GM18502 (cell line): ENCODE measurements around the gene PLAAT4.
"Not testable (repeated sequence)": the region's sequence is repeated elsewhere in the genome, so short reads cannot be mapped to it uniquely, and the experiment has no call there.

Experiments used
- ATAC-seq: cut with Tn5 transposase; IDR thresholded peaks from one replicate; pipeline ENCODE4 v1.9.1; 2021; ENCODE audit warnings: mild to moderate bottlenecking; ENCODE audit not compliant: unreplicated experiment, poor library complexity

The PLAAT4 gene

GRCh38 chr11:63537293-63538101 is 889 bp downstream of the PLAAT4 start:
- ATAC-seq = no peak

GRCh38 chr11:63542506-63542905 is 5.9 kb downstream of the PLAAT4 start:
- not testable (repeated sequence) for ATAC-seq

- ATAC-seq = no peak
Measured at GRCh38 chr11:63543711-63544110, 7.1 kb downstream of the PLAAT4 start.

GRCh38 chr11:63547061-63547460 is 10.5 kb downstream of the PLAAT4 start:
- ATAC-seq = no peak

- ATAC-seq = no peak
Measured at GRCh38 chr11:63548178-63548577, 11.6 kb downstream of the PLAAT4 start.

DNA sequence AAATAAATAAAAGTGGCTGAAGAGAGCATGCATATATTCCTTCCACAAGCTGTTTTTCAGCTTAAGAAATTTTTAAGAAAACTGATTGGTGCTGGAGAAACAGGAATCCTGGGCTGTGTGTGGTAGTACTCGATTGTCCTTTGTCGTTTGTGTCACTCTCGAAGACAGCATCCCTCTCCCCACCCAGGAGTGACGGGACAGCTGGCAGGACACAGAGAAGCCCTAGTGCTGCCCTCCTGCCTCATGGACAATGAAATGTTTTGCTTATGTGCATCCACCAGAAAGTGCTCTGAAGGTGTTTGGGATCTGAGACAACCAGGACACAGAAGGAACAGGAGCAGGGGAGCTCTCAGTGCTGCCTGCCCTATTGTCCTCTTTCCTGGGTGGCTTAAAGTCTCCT is 12.8 kb downstream of the PLAAT4 start:
- no peak for ATAC-seq

DNA sequence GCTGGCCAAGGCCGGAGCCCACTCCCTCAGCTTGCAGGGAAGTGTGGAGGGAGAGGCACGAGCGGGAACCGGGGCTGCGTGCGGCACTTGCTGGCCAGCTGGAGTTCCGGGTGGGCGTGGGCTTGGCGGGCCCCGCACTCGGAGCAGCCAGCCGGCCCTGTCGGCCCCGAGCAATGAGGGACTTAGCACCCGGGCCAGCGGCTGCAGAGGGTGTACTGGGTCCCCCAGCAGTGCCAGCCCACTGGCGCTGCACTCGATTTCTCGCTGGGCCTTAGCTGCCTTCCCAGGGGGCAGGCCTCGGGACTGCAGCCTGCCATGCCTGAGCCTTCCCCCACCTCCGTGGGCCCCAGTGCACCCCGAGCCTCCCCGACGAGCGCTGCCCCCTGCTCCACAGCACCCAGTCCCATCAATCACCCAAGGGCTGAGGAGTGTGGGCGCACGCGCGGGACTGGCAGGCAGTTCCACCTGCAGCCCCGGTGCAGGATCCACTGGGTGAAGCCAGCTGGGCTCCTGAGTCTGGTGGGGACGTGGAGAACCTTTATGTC is 13.6 kb downstream of the PLAAT4 start:
- not testable (repeated sequence) for ATAC-seq

DNA sequence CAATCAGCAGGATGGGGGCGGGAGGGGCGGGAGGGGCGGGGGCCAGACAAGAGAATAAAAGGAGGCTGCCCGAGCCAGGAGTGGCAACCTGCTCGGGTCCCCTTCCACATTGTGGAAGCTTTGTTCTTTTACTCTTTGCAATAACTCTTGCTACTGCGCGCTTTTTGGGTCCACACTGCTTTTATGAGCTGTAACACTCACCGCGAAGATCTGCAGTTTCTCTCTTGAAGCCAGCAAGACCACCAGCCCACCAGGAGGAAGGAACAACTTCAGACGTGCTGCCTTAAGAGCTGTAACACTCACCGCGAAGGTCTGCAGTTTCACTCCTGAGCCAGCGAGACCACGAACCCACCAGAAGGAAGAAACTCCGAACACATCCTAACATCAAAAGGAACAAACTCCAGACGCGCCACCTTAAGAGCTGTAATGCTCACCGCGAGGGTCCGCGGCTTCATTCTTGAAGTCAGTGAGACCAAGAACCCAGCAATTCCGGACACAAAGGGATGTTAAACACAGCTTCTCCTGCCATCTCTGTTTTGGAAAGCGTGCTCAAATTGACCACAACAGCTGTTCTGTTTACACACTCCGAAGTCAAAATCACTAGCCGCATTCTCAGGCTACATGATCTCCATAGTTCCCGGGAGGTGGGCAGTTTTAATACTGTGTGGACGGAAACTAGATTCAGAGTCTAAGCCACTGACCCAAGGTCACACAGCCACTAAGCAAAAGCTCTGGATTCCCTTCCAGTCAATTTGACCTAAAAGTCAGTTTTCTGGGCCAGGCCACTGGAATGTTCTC is 14.7 kb downstream of the PLAAT4 start:
- no peak for ATAC-seq

GRCh38 chr11:63551889-63552266 is 15.3 kb downstream of the PLAAT4 start:
- no peak for ATAC-seq

DNA sequence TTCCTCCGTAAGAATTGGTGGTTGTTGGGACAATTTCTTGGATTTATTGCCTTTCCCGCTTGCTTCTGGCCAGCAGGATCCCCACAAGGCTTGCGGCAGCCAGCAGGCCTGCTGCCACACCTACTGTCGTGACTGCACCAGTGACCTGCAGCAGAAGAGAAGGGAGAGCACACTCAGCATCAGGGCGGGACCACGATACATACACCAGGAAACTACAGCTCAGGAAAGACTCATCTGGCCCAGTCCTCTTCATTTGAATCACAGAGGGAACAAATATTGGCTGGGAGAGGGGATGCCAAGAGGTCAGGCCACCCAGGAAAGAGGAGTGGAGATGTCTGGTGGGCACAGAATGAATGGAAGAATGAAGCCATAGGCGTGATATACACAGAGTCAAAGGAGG is 16.3 kb downstream of the PLAAT4 start:
- ATAC-seq = no peak

DNA sequence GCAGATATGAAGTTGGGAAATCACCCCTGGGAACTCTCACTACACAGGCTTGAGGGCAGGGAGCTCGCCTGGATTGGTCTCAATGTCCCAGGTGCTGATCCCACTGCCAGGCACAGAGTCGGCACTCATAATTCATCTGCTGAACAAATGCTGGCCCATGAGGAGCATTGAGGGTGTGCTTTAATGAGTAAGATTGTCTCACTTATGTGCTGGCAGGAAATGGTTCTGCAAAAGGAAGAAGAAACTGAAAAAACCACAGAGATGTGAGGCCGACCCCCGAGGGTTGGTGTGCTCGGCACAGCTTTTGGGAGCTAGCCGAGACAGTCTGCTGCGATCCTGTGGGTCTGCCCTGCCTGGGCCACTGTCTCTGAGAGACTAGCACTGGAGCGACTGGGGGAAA is 17.2 kb downstream of the PLAAT4 start:
- ATAC-seq = peak; percentile 75

GRCh38 chr11:63554877-63555223 is 18.2 kb downstream of the PLAAT4 start:
- no peak for ATAC-seq

- ATAC-seq = no peak
Measured at GRCh38 chr11:63556404-63557013, 19.9 kb downstream of the PLAAT4 start.

- ATAC-seq = no peak
Measured at GRCh38 chr11:63557570-63557969, 21.0 kb downstream of the PLAAT4 start.

DNA sequence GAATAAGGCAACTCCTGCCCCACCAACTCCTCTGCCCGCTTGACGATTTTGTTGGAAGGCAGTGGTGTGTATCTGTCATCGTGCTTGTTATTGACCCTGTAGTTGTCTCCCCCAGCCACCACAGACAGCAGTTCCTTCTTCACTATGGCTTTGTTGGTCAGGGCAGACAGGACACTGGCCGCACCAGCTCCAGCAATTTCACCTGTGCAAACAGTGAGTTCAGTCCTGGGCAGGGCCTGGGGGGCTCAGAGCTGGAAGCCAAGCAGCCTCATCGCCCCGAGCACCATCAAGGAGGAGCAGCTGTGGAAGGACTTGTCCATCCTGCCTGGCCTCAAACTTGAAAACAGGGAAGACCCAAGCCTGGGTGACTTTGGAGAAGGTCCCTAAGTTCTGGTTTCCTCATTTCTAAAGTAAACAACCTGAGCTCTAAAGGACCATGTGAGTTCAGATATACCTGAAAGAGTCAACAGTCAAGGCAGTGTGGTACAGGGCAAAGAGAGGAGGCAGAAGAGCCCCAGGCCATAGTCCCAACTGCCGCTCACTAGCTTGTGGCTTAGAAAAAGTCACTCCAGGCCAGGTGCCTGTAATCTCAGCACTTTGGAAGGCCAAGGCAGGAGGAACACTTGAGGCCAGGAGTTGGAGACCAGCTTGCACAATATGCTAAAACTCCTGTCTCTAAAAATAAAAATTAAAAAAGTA is 22.0 kb downstream of the PLAAT4 start:
- no peak for ATAC-seq

GRCh38 chr11:63560506-63561180 is 24.0 kb downstream of the PLAAT4 start:
- ATAC-seq = no peak

DNA sequence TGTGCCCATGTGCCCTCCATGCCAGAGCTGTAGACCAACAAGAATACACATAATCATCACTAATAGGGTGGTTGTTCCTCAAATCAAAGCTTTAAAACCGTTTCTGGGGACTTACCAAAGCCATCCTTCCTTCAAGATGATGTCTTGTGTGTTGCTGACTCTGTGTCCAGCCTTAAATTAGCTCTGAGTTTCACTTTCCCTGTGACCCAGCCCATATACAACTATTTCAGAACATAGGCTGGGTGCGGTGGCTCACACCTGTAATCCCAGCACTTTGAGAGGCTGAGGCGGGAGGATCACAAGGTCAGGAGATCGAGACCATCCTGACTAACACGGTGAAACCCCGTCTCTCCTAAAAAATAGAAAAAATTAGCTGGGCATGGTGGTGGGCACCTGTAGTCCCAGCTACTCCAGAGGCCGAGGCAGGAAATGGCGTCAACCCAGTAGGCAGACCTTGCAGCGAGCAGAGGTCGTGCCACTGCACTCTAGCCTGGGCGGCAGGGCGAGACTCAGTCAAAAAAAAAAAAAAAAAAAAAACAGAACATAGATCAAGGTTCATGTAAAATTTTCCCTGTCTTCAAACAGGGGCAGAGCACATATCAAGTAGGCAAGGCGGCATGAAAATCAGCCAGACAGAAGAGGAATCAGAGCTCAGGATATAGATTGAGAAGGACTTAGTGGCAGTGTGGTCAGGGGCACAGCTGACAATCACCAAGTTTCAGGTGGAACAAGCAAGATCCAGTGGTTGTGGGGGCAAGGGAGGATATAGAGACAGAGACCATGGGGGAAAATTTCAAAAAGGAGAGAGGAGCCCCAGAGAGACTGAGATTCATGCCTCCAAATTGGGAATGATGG is 26.8 kb downstream of the PLAAT4 start, which contains the start of gene PLAAT2:
Gene PLAAT2, minus strand, starts transcription at position 179 of the 855 bp plus-strand sequence. Its CDS starts 55 bp downstream, at position 124.
- ATAC-seq = no peak

- peak; percentile 66 for ATAC-seq
Measured at GRCh38 chr11:63564056-63564774, 27.6 kb downstream of the PLAAT4 start.
